ENCODE results near the gene LPCAT1.
A peak's percentile ranks its signal among the peaks of the same experiment; 100 is the strongest.
"Not testable (repeated sequence)": the region's sequence is repeated elsewhere in the genome, so short reads cannot be mapped to it uniquely, and the experiment has no call there.

Gene LPCAT1

GRCh38 chr5:1541702-1542400 lies 18.1 kb upstream of the LPCAT1 start:
- no peak for DNase-seq (ENCODE audit: low read depth)

GRCh38 chr5:1540831-1541701 lies 17.3 kb upstream of the LPCAT1 start:
- no peak for DNase-seq (ENCODE audit: low read depth)

GRCh38 chr5:1540166-1540565 lies 16.4 kb upstream of the LPCAT1 start:
- DNase-seq (ENCODE audit: low read depth), result no peak

GRCh38 chr5:1539393-1540161 lies 15.8 kb upstream of the LPCAT1 start:
- DNase-seq (ENCODE audit: low read depth), result not testable (repeated sequence)

- no peak for DNase-seq (ENCODE audit: low read depth)
These were observed 15.1 kb upstream of the LPCAT1 start for GRCh38 chr5:1538741-1539392.

GRCh38 chr5:1538276-1538675 lies 14.5 kb upstream of the LPCAT1 start:
- DNase-seq (ENCODE audit: low read depth), result no peak

- DNase-seq (ENCODE audit: low read depth), result no peak
These were observed 13.9 kb upstream of the LPCAT1 start for GRCh38 chr5:1537603-1538154.

- DNase-seq (ENCODE audit: low read depth), result no peak
These were observed 13.3 kb upstream of the LPCAT1 start for GRCh38 chr5:1536871-1537602.

GRCh38 chr5:1536322-1536845 lies 12.6 kb upstream of the LPCAT1 start:
- DNase-seq (ENCODE audit: low read depth), result peak; percentile 47

- DNase-seq (ENCODE audit: low read depth), result no peak
These were observed 11.9 kb upstream of the LPCAT1 start for GRCh38 chr5:1535646-1536045.

- DNase-seq (ENCODE audit: low read depth), result no peak
These were observed 8.6 kb upstream of the LPCAT1 start for GRCh38 chr5:1532384-1532783.

- DNase-seq (ENCODE audit: low read depth), result no peak
These were observed 5.7 kb upstream of the LPCAT1 start for GRCh38 chr5:1529498-1529897.

GRCh38 chr5:1527533-1528205 lies 3.9 kb upstream of the LPCAT1 start:
- DNase-seq (ENCODE audit: low read depth), result no peak

- DNase-seq (ENCODE audit: low read depth), result no peak
These were observed 2.9 kb upstream of the LPCAT1 start for GRCh38 chr5:1526681-1527131.

- no peak for DNase-seq (ENCODE audit: low read depth)
These were observed 2.5 kb upstream of the LPCAT1 start for GRCh38 chr5:1526190-1526631.

GRCh38 chr5:1525624-1526189 lies 1.9 kb upstream of the LPCAT1 start:
- DNase-seq (ENCODE audit: low read depth), result no peak

- DNase-seq (ENCODE audit: low read depth), result no peak
These were observed 1.3 kb upstream of the LPCAT1 start for GRCh38 chr5:1524799-1525623.

GRCh38 chr5:1524481-1524798 lies 680 bp upstream of the LPCAT1 start:
- no peak for DNase-seq (ENCODE audit: low read depth)

- DNase-seq (ENCODE audit: low read depth), result no peak
These were observed 324 bp downstream of the LPCAT1 start for GRCh38 chr5:1523480-1523792.

Measured in stimulated activated CD8-positive, alpha-beta memory T cell treated with anti-CD3 and anti-CD28 coated beads, Interleukin-7, amount 100 ng/mL, for 24 hours (primary cell).